Activated T-helper 2 cell treated with anti-CD3 and anti-CD28 coated beads, Interferon-gamma antibody, Interleukin-2, Interleukin-4, amounts not matched to agents 10 μg/mL and 5 μg/mL and 100 μg/mL, durations not matched to agents 14 hours and 24 hours and 36 hours (primary cell): ENCODE measurements around the gene CHTF8. TPM values are rescaled to one million over a fixed set of nuclear protein-coding genes. Genes with fewer than 3 reads are reported as not detected.
A peak's percentile ranks its signal among the peaks of the same experiment; 100 is the strongest.

Source experiments
- DNase-seq: peaks from one replicate; pipeline ENCODE4 v3.0.0; 2021; ENCODE audit warnings: low spot score
- H3K27ac Mint-ChIP-seq: one replicate; pipeline ENCODE4 v1.8.0; 2021; ENCODE audit warnings: mixed read lengths
- H3K27me3 Mint-ChIP-seq: one replicate; pipeline ENCODE4 v1.8.0; 2021; ENCODE audit warnings: low read depth, mixed read lengths
- H3K36me3 Mint-ChIP-seq: one replicate; pipeline ENCODE4 v1.8.0; 2021; ENCODE audit warnings: low read depth, mixed read lengths
- H3K4me1 Mint-ChIP-seq: one replicate; pipeline ENCODE4 v1.8.0; 2021; ENCODE audit warnings: low read depth, mixed read lengths
- H3K4me3 Mint-ChIP-seq: one replicate; pipeline ENCODE4 v1.8.0; 2021; ENCODE audit warnings: low read depth, mild to moderate bottlenecking, moderate library complexity, mixed read lengths
- H3K9me3 Mint-ChIP-seq: one replicate; pipeline ENCODE4 v1.8.0; 2021; ENCODE audit warnings: mixed read lengths
- intact Hi-C: fragments of 100-400 bp; cut with micrococcal nuclease; formaldehyde crosslinking; loops from one replicate; pipeline ENCODE4 v1.15.1; 2023
- total RNA-seq: library from RNA; stranded (reverse); gene quantifications from 2 replicates; pipeline ENCODE4 v1.2.3, GENCODE V29; 2022

Gene CHTF8
- total RNA-seq, 1 donor from 2014 or later = 138 TPM

DNA sequence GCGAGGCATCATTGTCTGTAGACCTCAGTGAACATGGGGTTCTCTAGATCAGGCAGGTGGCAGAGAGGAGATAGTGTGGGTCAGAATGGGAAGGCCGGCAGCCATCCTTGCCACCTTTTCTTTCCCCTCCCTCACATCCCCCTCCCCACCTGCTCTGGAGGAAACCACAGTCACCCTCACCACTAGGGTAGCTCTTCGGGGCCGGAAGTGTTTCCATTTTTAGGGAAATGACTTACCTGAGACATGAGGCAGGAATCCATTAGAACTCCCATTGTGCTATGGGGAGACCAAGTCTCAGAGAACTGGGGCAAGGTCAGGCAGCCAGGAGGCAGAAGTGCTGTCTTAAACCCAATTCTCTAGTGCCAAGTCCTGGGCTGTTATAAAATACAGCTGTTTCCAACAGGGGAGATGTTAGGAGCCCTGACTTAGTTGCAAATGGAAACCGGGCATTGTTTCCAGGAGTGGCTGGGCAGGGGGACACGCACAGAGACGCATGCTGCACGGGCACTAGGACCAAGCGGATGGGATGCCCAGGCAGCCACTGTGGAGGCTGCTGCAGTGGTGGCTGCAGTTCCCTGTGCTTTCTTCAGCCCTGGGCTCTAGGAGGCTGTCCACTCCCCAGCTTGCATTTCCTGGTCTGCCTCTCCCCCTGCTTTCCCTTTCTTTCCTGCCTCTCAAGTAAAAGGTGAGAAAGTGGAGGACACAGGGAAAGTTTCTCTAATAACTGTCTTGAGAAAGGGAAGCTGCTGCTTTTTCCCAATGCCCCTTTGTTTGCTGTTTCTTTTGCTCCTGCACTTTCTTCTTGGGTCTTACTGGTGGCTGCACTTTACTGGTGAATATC, 24.1 kb downstream of the CHTF8 start:
- Mint-ChIP-seq H3K27me3 (peaks cover 31% of the 10 kb centered on the region), H3K4me1 (peaks cover 6% of the 10 kb centered on the region), H3K4me3 (no peak overlapping the region), H3K36me3 (peaks cover 3% of the 10 kb centered on the region), H3K27ac (no peak overlapping the region), H3K9me3 (no peaks in the 10 kb centered on the region)
- no peak for DNase-seq
- intact Hi-C loops = no loop called here

DNA sequence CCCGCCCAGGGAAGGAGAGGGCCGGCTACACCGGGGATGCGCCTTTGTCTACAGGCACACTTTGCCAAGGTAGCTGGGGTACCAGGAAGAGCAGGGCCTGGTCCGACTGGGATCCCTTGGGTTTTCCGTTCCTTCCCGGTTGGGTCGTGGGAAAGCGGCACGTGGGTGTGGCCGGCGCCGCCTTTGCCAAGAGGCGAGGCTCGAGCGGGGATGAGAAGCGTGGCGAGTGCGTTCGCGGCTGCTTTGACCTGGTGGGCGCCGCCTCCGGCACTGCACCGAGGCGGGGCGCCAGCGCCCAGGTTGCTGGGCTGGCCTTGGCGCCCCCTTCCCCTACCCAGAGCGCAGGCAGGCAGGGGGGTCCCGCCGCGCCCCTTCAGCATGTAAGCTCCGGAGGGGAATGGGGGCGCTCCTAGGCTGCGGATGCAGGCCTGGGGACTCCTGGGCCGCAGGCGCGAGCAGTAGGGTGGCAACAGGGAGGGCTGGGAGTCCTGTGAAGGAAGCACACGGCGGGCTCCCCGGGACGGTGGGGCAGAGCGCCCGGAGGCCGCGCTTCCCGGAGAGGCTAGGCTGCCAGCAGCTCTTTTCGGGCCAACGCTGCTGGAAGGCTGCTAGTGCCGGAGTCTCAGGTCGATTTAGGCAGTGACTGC, 24.9 kb downstream of the CHTF8 start:
- H3K4me3 Mint-ChIP-seq = peak overlapping the region; percentile 45

DNA sequence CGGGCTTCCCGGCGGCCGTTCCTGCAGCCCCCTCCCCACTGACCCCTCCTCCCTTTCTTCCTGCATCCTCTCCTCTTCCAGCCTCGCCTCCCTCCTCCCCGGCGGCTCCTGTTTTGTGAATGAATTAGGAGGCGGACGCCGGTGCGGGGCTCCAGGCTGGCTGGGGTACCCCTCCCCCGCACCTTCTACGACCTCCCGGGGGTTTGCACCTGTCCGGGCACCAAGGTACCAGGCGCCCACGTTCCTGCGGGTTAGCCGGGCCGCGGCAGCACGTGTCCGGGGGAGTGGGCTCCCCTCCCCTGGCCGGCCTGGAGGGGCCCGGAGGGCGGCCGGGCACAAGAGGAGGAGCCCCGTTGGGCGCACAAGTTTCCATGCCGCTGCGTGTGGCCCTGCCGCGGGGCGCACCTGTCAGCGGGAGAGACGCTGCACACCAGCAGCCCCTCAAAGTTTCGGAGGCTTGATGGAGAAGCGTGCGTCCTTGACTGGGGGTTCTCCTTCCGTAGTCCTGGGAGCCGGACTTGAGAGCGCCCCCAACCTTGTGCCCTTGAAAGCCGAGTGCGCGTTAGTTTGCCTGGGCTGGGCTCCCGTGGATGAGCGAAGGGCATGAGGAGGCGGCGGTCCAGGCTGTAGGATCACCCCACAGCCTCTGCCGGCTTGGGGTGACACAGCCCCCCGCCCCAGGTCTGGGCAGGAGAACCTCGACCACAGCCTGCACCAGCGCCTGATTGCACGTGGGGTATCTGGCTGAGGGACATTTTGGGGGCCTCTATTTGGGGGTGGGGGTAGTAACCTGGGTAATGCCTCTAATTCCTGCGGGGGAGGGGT, 25.7 kb downstream of the CHTF8 start:
- no peak for DNase-seq
- Mint-ChIP-seq H3K36me3 (peaks cover 3% of the 10 kb centered on the region), H3K4me3 (peak overlapping the region; percentile 45), H3K27ac (no peak overlapping the region), H3K27me3 (peaks cover 38% of the 10 kb centered on the region), H3K4me1 (peaks cover 6% of the 10 kb centered on the region), H3K9me3 (no peaks in the 10 kb centered on the region)
- intact Hi-C loops = no loop called here

More for the DNA sequence above, 24.9 kb downstream of the CHTF8 start:
- Mint-ChIP-seq H3K36me3 (peaks cover 3% of the 10 kb centered on the region), H3K27me3 (peaks cover 37% of the 10 kb centered on the region), H3K9me3 (no peaks in the 10 kb centered on the region), H3K27ac (no peak overlapping the region), H3K4me1 (peaks cover 6% of the 10 kb centered on the region)
- intact Hi-C loops = no loop called here
- DNase-seq = no peak

DNA sequence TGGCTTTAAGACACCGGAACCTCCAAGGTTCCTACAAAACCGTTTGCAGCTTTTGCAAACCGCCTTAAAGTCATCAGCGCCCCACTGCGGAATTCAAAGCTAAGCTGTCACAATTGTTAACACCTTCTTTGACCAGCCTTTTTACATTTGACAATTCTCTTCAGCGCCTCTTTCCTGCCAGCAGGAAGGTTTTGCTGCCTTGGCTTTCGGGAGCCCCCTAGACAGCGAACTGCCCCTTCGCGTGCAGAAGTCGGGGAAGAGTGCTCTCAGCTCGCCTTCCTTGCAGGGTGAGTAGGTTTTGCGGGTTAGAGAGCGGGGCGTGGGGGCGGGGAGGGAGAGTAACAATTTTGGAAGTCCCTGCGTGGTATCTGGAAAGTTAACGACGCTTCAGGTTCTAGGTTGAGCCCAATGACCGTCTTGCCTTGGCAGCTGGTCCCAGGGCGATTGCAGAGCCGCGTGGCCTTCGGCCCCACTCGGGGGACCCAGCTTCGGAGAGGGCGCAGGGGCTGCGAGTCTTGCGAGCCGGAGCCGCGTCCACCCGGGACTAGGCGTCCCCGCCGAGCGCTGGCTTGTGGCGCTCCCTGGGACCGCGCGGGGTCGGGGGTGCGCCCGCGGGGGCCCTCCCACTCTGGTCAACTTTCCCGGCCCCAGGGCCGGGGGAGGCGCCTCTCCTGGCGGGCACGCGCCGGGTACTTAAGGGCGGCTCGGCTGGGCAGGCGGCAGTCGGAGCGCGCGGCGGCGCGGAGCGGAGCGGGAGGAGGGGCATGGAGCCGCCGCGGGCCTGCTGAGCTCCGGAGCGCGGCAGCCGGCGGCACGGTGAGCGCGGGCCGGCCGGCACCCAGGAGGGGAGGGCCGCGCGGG, 26.7 kb downstream of the CHTF8 start, which contains the start of gene HAS3:
HAS3 (plus strand) TSS at position 153 of the 861 bp plus-strand sequence. CDS start 3,743 bp downstream, outside the sequence.
- Mint-ChIP-seq H3K4me1 (peaks cover 6% of the 10 kb centered on the region), H3K27ac (no peak within 1 kb of the TSS), H3K9me3 (no peaks in the 10 kb centered on the region), H3K4me3 (peak within 1 kb of the TSS; percentile 84), H3K36me3 (peaks cover 3% of the 10 kb centered on the region), H3K27me3 (peaks cover 38% of the 10 kb centered on the region)
- intact Hi-C loops = no loop called here
- peak; percentile 30 for DNase-seq

DNA sequence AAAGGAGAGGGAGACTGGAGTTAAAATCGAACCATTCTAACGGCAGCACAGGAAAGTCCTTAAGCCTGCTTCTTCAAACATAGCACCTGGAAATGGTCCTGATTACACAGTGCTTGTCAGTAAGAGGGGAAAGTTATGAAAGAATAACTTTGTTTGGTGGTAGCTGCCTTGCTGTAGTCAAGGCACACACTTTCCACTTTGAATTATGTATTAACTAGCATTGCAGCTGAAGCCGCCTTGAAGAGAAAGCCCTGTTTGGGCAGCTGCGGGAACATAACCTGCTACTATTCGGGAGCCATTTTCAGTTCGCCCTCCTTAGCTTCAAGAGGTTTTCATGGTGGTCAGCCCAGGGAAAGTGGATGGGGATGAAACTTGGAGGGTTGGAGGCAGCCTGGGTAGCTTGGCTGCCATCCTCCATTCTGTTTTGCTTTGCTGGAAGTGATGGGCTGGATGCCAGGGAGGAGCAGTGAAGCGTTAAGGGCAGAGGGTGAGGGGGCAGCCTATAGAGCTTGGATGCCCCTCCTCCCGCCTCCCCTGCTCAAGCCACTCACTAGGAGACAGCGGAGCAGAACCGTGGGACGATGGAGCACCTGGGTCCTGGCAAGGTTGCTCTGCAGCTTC, 32.2 kb downstream of the CHTF8 start:
- intact Hi-C loops = no loop called here
- Mint-ChIP-seq H3K36me3 (no peaks in the 10 kb centered on the region), H3K4me1 (peaks cover under 1% of the 10 kb centered on the region), H3K27me3 (peaks cover 15% of the 10 kb centered on the region), H3K9me3 (no peaks in the 10 kb centered on the region), H3K27ac (no peak overlapping the region), H3K4me3 (no peak overlapping the region)
- DNase-seq = no peak

DNA sequence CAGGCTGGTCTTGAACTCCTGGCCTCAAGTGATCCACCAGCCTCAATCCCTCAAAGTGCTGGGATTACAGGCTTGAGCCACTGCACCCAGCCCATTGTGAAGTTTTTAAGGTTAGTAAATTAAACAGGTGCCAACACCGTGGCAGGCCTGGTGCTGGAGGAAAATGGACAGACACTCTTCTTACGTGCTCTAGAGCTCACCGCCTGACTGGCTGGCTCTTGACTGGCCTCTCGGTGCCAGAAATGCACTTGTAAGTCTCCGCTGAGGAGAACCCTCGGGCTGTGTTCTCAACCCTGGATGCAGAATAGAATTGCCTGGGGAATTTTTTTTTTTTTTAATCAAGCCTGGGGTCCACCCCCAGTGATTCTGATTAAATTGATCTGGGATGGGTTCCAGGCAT, 37.2 kb downstream of the CHTF8 start:
- Mint-ChIP-seq H3K9me3 (no peaks in the 10 kb centered on the region), H3K27ac (no peak overlapping the region), H3K4me1 (peaks cover 5% of the 10 kb centered on the region), H3K36me3 (no peaks in the 10 kb centered on the region), H3K27me3 (peaks cover 4% of the 10 kb centered on the region), H3K4me3 (no peak overlapping the region)
- DNase-seq = no peak
- intact Hi-C loops = no loop called here

DNA sequence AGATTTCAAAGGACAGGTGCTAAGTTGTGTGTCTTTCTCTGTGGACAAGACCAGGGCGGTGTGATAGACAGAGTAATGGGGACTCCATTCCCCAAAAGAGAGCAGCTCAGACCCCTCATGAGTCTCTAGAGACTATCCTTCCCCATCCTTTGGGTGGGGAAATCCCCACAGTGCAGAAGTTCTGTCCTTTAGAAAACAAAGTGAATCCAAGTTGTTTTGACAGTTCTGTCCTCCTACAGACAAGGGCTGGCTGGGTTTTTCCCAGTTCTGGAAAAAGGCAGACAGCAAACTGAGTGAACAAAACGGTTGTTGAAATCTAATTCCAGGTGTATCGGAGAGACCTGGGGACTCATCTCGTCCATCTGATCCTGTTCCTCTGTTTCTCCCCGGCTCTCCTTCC, 37.9 kb downstream of the CHTF8 start:
- Mint-ChIP-seq H3K4me3 (no peak overlapping the region), H3K27me3 (peaks cover 4% of the 10 kb centered on the region), H3K27ac (no peak overlapping the region), H3K4me1 (peaks cover 6% of the 10 kb centered on the region), H3K36me3 (no peaks in the 10 kb centered on the region), H3K9me3 (no peaks in the 10 kb centered on the region)
- DNase-seq = no peak
- intact Hi-C loops = no loop called here

DNA sequence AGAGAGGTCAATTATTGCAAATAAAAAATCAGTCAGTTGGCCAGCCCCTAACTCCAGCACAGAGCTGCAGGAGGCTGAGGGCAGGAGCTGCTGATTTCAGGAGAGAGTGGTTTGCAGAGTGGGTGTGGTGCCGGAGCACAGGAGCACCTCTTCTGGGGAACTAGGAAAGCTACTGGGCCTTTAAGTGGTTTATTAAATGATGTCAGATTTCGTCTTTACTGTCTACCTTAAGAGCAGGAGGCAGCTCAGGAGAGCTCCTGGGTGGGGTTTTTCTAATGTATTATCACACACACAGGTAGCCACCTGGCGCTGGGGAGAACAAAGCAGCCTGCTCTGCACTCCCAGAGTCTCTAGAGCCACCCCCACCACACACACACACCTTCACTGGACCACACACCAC, 38.4 kb downstream of the CHTF8 start:
- DNase-seq = no peak
- no peaks in the 10 kb centered on the region for H3K36me3 Mint-ChIP-seq
- H3K4me1 Mint-ChIP-seq = peaks cover 11% of the 10 kb centered on the region
- H3K4me3 Mint-ChIP-seq = no peak overlapping the region
- H3K9me3 Mint-ChIP-seq = no peaks in the 10 kb centered on the region
- intact Hi-C loops = no loop called here
- no peak overlapping the region for H3K27ac Mint-ChIP-seq
- H3K27me3 Mint-ChIP-seq = peaks cover 4% of the 10 kb centered on the region

DNA sequence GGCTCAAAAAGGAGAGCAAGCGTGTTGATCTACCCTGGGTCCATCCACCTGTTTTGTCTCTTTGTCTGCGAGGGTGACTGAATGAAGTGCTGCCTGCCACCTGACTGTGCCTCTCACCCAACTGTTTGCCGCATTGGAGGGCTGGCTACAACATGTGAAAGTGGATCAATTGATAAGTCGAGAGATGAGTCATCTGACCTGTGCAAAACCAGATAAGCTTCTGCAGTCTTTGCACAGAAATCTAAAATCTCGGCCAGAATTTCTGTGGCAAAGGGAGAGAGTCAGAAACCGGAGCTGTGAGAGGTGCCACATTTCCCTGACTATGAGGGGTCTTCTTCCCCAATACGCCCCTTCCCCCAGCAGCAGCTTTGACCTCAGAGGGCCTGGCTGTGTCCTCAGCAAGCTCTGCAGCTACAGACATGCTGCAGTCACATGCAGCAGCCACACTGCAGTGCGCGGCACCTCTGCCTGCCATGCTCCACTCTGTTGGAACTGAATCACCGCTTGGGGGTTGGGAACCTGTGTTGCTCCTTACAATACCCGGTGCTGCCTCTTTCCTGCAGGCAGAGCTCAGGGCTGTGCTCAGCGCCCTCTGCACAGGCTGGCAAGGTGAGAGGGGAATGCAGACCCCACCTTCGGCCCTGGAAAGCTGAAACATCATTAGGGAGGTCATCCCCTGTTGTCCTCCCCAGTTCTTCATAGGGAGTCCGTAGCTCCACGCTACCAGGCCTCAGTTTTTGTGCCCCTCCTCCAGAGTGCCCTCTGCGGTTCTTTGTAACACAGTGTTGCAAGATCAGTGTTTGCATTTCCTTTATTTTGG, 43.1 kb downstream of the CHTF8 start:
- intact Hi-C loops = no loop called here
- Mint-ChIP-seq H3K9me3 (no peaks in the 10 kb centered on the region), H3K36me3 (peaks cover 5% of the 10 kb centered on the region), H3K27ac (no peak overlapping the region), H3K27me3 (peaks cover 4% of the 10 kb centered on the region), H3K4me1 (peaks cover 24% of the 10 kb centered on the region), H3K4me3 (no peak overlapping the region)
- DNase-seq = peak; percentile 33

DNA sequence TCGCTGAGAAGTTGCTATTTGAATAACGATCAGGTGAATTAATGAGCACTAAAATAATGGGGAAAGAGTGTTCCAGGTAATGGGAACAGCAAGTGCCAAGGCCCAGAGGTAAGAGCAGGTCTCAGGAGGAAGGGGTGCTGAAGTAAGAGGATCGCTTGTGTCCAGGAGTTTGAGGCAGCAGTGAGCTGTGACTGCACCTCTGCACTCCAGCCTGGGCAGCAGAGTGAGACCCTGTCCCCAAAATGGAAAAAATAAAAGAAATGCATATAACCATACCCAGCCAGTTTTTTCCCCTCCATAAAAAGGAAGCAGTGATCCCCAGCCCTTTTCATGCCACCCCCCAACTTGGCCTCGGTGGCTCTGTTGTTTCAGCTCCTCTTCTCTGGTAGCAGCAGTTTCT, 43.7 kb downstream of the CHTF8 start:
- peaks cover 5% of the 10 kb centered on the region for H3K36me3 Mint-ChIP-seq
- H3K4me3 Mint-ChIP-seq = no peak overlapping the region
- no peaks in the 10 kb centered on the region for H3K9me3 Mint-ChIP-seq
- peaks cover 4% of the 10 kb centered on the region for H3K27me3 Mint-ChIP-seq
- peaks cover 24% of the 10 kb centered on the region for H3K4me1 Mint-ChIP-seq
- no peak overlapping the region for H3K27ac Mint-ChIP-seq
- intact Hi-C loops = no loop called here
- DNase-seq = no peak

DNA sequence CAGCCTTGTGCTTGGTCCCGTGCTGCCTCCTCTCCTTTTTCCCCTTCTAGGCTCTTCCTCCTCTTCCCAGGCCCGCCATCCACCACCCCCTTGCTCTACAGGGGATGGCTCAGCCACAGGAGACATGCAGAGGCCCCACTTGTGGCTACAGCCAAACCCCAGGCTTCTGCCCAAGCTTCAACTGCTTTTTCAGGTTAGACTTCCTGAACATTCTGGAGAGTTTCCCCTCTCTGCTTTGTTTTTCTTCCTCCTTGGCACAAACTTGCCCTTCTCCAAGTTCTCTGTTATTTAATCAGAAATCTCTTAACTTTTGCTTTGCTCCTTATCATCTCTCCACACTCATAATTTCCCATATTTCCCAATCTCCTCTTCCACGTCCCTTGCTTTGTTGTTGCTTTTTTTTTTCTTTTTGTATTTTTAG, 45.2 kb downstream of the CHTF8 start:
- Mint-ChIP-seq H3K4me1 (peaks cover 24% of the 10 kb centered on the region), H3K9me3 (no peaks in the 10 kb centered on the region), H3K27ac (no peak overlapping the region), H3K27me3 (peaks cover 4% of the 10 kb centered on the region), H3K36me3 (peaks cover 5% of the 10 kb centered on the region), H3K4me3 (no peak overlapping the region)
- no peak for DNase-seq
- intact Hi-C loops = no loop called here
